GM20431 (cell line): ENCODE measurements around the gene HDAC4.

Experiments used
- in situ Hi-C: fragments of 300-500 bp; cut with MseI, MboI; formaldehyde crosslinking; loops from one replicate; pipeline ENCODE4 v1.15.0; 2020; ENCODE audit warnings: low sequenced_read_pairs; ENCODE audit not compliant: unreplicated experiment

Gene HDAC4

DNA sequence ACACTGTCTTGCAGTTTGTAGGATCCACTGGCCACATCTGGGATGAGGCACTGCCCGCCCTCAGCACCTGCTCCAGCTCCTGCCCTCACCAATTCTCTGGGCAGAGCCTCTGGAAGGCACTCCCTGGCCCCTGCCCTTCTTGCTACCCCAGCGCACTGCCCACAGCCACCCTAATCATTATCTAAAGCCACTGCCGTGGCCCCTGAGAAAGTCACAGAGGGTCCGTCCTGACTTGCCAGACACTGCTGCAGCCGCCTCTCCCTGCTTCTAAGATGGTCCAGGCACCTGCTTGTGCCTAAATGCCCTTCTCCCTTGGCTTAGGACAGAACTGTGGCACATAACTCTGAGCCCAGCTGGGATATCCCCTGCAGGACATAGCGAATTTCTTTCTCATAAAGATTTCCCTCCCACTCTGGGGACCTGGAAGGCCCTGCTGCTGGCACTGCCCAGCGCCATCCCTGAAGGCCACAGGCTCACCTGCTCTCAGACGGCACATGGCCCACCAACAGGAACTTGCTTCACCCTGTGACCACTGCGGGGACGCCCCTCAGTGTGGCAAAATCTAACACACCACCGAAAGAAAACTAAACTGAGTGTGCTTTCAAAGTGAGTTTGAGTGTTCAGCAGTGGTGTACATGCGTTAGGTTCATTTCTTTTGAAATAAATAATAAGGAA is 244.9 kb downstream of the HDAC4 start:
- in situ Hi-C loops = no loop called here

GRCh38 chr2:239154971-239155805 is 245.6 kb downstream of the HDAC4 start:
- in situ Hi-C loops = no loop called here

- in situ Hi-C loops = no loop called here
These were observed 246.8 kb downstream of the HDAC4 start for GRCh38 chr2:239153806-239154591.

DNA sequence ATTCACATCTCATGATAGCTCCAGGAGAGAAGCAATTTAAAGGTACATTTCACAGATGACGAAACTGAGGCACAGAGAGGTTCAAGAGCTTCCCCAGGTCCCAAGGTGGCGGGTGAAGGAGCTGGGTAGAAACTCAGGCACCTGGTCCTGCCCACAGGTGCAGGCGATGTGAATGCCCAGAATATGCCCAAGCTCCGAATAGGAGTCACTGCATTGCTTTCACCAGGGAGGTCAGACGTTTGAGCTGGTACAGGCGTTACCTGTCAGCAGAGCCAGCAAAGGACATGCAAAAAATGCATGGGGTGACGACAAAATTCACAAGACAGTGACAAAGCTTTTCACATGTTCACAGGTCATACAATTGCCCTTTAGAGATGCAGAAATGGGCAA is 247.9 kb downstream of the HDAC4 start:
- in situ Hi-C loops = no loop called here

DNA sequence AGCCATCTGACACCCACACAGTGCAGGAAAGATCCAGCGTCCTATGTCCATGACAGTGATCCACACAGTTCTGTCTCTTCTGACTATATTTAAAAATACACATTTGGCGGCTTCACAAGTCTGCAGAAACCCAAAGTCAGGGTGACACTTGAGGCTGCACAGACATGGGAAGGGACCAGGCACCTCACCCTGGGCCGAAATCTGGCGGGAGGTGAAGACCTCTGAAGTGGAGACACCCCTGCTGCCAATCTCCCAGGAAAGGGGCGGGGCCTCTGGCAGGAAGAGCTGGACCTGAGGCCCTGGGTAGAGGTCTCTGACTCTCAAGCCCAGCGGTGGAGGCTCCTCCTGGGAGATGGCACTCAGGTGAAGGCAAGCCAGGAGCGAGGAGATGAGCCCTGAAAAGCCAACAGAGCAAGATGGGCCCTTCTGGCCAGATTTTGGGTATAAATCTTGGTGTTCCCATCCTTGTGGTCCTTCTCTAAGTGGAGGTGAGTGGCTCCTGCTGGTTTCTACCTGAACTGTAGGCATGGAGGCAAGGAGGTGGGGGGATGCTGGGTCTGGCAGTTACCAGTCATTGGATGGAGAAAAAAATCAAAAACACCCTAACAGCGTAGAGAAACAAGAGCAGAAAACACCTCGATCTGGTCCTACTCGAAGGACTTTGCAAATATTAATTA is 248.4 kb downstream of the HDAC4 start:
- in situ Hi-C loops = no loop called here

- in situ Hi-C loops = no loop called here
These were observed 249.4 kb downstream of the HDAC4 start for GRCh38 chr2:239151201-239152131.

DNA sequence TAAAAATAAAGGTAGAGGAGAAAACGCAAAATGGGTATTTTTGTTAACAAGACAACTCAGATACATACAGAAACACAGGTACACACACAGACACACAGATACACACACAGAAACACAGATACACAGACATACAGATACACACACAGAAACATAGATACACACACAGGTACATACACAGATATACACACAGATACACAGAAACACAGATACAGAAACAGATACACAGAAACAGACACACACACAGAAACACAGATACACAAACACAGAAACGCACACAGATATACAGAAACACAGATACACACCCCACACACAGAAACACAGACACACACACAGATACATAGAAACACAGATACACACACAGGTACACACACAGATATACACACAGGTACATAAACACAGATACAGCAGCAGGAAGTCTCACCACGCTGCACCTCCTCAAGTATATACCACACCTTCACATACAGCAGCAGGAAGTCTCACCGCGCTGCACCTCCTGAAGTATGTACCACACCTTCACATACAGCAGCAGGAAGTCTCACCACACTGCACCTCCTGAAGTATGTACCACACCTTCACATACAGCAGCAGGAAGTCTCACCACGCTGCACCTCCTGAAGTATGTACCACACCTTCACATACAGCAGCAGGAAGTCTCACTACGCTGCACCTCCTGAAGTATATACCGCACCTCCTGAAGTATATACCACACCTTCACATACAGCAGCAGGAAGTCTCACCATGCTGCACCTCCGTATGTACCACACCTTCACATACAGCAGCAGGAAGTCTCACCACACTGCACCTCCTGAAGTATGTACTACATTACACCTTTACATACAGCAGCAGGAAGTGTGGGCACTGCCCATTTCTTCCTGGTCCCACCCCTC is 250.5 kb downstream of the HDAC4 start:
- in situ Hi-C loops = no loop called here

DNA sequence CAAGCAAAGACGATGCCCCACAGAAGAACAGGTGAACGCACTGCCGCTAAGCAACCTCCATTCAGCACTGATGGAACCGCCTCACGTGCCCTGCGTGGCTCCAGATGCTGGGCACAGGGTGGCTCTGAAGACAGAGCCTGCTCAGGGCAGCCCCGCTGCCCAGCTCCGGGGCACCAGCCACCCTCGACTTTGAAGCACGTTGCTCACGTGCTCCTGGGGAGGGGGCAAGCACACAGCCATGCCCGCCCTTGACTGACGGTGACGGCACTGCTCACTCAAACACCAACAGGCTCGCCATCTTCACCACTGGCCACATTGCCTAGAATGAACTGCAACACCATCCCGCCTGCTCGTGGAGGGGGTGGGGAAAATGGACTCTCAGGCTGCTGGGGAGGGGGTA is 251.3 kb downstream of the HDAC4 start:
- in situ Hi-C loops = no loop called here

GRCh38 chr2:239148495-239149200 is 252.2 kb downstream of the HDAC4 start:
- in situ Hi-C loops = no loop called here

- in situ Hi-C loops = no loop called here
These were observed 253.4 kb downstream of the HDAC4 start for GRCh38 chr2:239147376-239147775.

DNA sequence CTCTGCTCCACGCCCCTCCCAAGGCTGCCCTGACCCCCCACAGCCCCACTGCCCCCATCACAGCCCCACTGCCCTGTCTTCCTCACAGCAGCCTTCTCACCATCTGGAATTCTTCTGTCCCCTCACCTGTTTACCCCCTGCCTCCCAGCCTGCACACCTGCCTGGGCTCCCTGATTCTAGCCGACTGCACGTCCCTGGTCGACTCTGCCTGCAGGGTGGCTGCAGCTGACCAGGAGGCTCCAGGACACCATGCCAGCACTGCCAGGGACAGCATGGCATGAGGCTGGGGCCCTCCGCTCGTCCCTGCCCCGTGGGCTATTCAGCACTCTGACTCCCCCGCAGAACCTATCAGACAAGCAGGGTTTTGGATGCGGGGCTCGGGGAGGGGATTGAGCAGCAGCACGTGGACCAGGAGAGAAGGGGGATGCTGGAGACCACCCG is 254.1 kb downstream of the HDAC4 start:
- in situ Hi-C loops = no loop called here

- in situ Hi-C loops = no loop called here
These were observed 254.7 kb downstream of the HDAC4 start for GRCh38 chr2:239146011-239146641.

DNA sequence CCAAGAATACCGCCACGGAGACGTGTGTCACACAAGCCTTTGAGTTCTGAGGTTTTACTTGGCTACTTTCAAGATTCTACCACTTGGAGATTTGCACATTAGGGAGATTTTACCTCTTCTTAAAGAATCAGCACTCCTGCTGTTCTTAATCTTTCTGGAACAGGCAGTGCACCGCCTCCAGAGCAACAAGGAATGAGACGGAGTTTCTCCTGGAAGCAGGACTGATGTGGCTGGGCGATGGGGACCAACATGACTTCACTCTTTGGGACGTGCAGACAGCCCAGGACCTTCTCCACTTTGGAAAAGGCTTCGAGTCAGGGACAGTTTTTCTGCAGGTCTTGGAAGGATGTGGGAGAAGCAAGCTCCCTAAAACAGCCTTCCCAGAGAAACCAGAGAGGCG is 255.2 kb downstream of the HDAC4 start:
- in situ Hi-C loops = no loop called here

- in situ Hi-C loops = no loop called here
These were observed 255.7 kb downstream of the HDAC4 start for GRCh38 chr2:239145106-239145505.

DNA sequence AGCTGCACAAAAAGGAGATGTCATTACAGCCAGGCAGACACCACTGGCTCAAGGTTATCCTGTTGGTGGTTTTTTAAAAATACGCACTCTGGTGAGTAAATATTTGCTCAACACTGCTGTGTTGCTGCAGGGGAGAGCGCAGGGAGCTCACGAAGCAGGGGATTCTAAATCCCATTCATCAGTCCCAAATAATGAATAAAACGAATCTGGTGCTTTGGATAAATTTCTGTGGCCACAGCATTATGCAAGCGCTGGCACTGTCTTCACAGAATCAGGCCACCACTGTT is 256.2 kb downstream of the HDAC4 start:
- in situ Hi-C loops = no loop called here

- in situ Hi-C loops = no loop called here
These were observed 256.7 kb downstream of the HDAC4 start for GRCh38 chr2:239143858-239144712.

GRCh38 chr2:239142806-239143205 is 258.0 kb downstream of the HDAC4 start:
- in situ Hi-C loops = no loop called here
